T-helper 22 cell (primary cell): ENCODE measurements around the gene DPYSL4.

Source experiments
- DNase-seq: peaks from one replicate; pipeline ENCODE4 v3.0.0-alpha.2; 2020; ENCODE audit warnings: low read depth

Gene DPYSL4

GRCh38 chr10:132228616-132229015 lies 41.9 kb downstream of the DPYSL4 start:
- DNase-seq, result no peak

- DNase-seq, result no peak
Observed at GRCh38 chr10:132229096-132229495, 42.3 kb downstream of the DPYSL4 start.

GRCh38 chr10:132229834-132230556 lies 43.2 kb downstream of the DPYSL4 start:
- no peak for DNase-seq

- no peak for DNase-seq
Observed at GRCh38 chr10:132230557-132231210, 43.9 kb downstream of the DPYSL4 start.

- no peak for DNase-seq
Observed at GRCh38 chr10:132231656-132232022, 44.9 kb downstream of the DPYSL4 start.

GRCh38 chr10:132232023-132232951 lies 45.5 kb downstream of the DPYSL4 start:
- no peak for DNase-seq

GRCh38 chr10:132232981-132233380 lies 46.2 kb downstream of the DPYSL4 start:
- DNase-seq, result no peak

GRCh38 chr10:132233501-132234085 lies 46.8 kb downstream of the DPYSL4 start:
- no peak for DNase-seq

- no peak for DNase-seq
Observed at GRCh38 chr10:132234860-132235259, 48.1 kb downstream of the DPYSL4 start.

- no peak for DNase-seq
Observed at GRCh38 chr10:132236161-132236560, 49.4 kb downstream of the DPYSL4 start.

GRCh38 chr10:132236881-132237280 lies 50.1 kb downstream of the DPYSL4 start:
- DNase-seq, result no peak

GRCh38 chr10:132237396-132237795 lies 50.6 kb downstream of the DPYSL4 start:
- DNase-seq, result no peak

GRCh38 chr10:132237871-132238270 lies 51.1 kb downstream of the DPYSL4 start:
- DNase-seq, result no peak

- DNase-seq, result no peak
Observed at GRCh38 chr10:132238371-132239125, 51.8 kb downstream of the DPYSL4 start.

GRCh38 chr10:132239126-132240031 lies 52.6 kb downstream of the DPYSL4 start:
- DNase-seq, result no peak

- DNase-seq, result no peak
Observed at GRCh38 chr10:132240156-132240555, 53.4 kb downstream of the DPYSL4 start.

- DNase-seq, result no peak
Observed at GRCh38 chr10:132240581-132240980, 53.8 kb downstream of the DPYSL4 start.

- no peak for DNase-seq
Observed at GRCh38 chr10:132241086-132241485, 54.3 kb downstream of the DPYSL4 start.

- DNase-seq, result no peak
Observed at GRCh38 chr10:132241496-132241895, 54.7 kb downstream of the DPYSL4 start.

GRCh38 chr10:132242103-132242840 lies 55.5 kb downstream of the DPYSL4 start:
- DNase-seq, result no peak
